BE2C (cell line): ENCODE data around the gene CATSPERZ.
"Not testable (repeated sequence)": the region's sequence is repeated elsewhere in the genome, so short reads cannot be mapped to it uniquely, and the experiment has no call there.

Experiments used
- DNase-seq: peaks from one replicate; pipeline ENCODE4 v3.0.0-alpha.2; 2020
- H3K27me3 ChIP-seq: fragments of 250-450 bp; sonication (Bioruptor Pico); 2 replicates; pipeline ENCODE4 v1.5.1; 2020; ENCODE audit warnings: mild to moderate bottlenecking
- H3K36me3 ChIP-seq: fragments of 250-450 bp; sonication (Bioruptor Pico); 2 replicates; pipeline ENCODE4 v1.5.1; 2020; ENCODE audit warnings: mild to moderate bottlenecking
- H3K4me1 ChIP-seq: fragments of 250-450 bp; sonication (Bioruptor Pico); 2 replicates; pipeline ENCODE4 v1.5.1; 2020
- H3K4me3 ChIP-seq: 2 replicates; pipeline ENCODE4 v1.5.1; 2011; ENCODE audit warnings: low read depth, low read length
- H3K9me3 ChIP-seq: fragments of 250-450 bp; sonication (Bioruptor Pico); 2 replicates; pipeline ENCODE4 v1.5.1; 2020
- TF ChIP-seq, protein P1 (sequence below): IDR thresholded peaks from 2 replicates; pipeline ENCODE4 v1.5.1; 2012; ENCODE audit warnings: mild to moderate bottlenecking, low read depth, low read length

Gene CATSPERZ

DNA sequence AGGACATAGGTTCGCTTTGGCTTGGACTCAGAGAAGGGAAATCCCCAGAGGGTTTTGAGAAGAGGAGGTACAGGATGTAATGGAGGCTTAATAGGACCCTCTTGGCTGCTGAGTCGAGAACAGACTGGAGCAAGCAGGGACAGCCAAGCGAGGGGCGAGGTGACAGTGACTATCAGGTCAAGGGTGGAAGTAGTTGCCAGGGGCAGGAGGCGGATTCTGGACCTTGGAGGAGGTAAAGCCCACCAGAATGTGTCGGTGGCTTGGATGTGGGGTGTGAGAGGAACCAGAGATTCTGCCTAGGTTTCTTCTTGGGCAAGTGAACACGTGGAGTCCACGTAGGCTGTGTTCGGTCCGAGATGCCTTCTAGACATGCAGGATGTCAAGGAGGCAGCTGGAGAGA lies 12.8 kb downstream of the CATSPERZ start:
- TF ChIP-seq, protein P1, sequence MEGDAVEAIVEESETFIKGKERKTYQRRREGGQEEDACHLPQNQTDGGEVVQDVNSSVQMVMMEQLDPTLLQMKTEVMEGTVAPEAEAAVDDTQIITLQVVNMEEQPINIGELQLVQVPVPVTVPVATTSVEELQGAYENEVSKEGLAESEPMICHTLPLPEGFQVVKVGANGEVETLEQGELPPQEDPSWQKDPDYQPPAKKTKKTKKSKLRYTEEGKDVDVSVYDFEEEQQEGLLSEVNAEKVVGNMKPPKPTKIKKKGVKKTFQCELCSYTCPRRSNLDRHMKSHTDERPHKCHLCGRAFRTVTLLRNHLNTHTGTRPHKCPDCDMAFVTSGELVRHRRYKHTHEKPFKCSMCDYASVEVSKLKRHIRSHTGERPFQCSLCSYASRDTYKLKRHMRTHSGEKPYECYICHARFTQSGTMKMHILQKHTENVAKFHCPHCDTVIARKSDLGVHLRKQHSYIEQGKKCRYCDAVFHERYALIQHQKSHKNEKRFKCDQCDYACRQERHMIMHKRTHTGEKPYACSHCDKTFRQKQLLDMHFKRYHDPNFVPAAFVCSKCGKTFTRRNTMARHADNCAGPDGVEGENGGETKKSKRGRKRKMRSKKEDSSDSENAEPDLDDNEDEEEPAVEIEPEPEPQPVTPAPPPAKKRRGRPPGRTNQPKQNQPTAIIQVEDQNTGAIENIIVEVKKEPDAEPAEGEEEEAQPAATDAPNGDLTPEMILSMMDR = no peak
- H3K27me3 ChIP-seq = no peaks in the 10 kb centered on the region
- H3K36me3 ChIP-seq = 0 out of 2 replicates have a peak, but pooled peaks cover 6% of the 10 kb centered on the region
- no peaks in the 10 kb centered on the region for H3K4me1 ChIP-seq
- H3K9me3 ChIP-seq = no peaks in the 10 kb centered on the region
- DNase-seq = no peak
- H3K4me3 ChIP-seq = no peak overlapping the region

DNA sequence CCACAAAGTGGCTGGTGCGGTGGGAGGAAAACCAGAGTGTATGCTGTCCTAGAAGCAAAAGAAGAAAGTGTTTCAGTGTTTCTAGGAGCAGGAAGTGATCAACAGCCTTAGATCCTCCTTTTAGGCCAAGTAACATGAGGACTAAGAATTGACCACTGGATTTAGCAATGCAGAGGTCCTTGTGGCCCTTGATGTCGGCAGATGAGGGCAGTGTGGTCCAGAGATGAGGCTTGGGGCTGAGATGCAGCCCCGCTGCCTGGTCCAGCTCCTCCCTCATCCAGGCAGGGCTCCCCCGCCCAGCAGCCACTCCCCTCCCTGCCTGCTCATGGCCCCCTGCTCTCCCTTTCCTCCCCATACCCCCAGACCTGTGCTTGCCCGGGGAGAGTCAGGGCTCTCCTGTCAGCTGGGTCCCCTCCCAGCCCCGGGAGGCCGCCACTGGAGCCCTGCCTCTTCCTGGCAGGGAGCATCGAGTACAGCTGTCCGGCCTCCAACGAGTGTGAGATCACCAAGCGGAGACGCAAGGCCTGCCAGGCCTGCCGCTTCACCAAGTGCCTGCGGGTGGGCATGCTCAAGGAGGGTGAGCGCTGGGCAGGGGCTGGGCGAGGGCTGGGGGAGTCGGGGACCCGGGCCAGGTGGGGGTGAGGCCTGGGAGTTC lies 13.5 kb downstream of the CATSPERZ start:
- no peaks in the 10 kb centered on the region for H3K4me1 ChIP-seq
- DNase-seq = no peak
- no peak overlapping the region for H3K4me3 ChIP-seq
- no peaks in the 10 kb centered on the region for H3K9me3 ChIP-seq
- 0 out of 2 replicates have a peak, but pooled peaks cover 6% of the 10 kb centered on the region for H3K36me3 ChIP-seq
- TF ChIP-seq, protein P1 = no peak
- H3K27me3 ChIP-seq = no peaks in the 10 kb centered on the region

DNA sequence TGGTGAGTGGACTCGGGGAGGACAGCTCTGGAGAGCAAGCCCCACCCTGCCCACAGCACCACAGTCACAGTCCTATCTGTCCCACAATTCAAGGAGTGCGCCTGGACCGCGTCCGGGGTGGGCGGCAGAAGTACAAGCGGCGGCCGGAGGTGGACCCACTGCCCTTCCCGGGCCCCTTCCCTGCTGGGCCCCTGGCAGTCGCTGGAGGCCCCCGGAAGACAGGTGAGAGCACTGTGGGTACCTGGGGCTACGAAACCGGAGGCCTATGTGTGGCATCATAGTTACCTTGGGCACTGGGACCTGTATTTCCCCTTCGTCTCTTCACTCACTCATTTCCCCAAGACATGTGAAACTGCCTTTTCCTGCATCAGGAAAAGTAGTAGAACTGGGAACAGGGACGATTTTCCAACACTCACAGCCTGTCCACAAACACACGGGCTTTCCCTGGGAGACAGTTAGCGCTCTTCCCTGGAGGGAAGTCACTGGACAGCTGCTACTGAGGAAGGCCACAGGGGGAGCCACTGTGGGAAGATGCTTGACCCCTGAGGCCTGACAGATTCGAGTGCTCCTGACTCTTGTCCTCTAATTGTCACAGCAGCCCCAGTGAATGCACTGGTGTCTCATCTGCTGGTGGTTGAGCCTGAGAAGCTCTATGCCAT lies 14.1 kb downstream of the CATSPERZ start:
- no peak overlapping the region for H3K4me3 ChIP-seq
- no peaks in the 10 kb centered on the region for H3K9me3 ChIP-seq
- TF ChIP-seq, protein P1 = 0 out of 2 replicates have a peak, but pooled peaks have one; percentile 19
- H3K27me3 ChIP-seq = no peaks in the 10 kb centered on the region
- 0 out of 2 replicates have a peak, but pooled peaks cover 6% of the 10 kb centered on the region for H3K36me3 ChIP-seq
- no peaks in the 10 kb centered on the region for H3K4me1 ChIP-seq
- DNase-seq = no peak

DNA sequence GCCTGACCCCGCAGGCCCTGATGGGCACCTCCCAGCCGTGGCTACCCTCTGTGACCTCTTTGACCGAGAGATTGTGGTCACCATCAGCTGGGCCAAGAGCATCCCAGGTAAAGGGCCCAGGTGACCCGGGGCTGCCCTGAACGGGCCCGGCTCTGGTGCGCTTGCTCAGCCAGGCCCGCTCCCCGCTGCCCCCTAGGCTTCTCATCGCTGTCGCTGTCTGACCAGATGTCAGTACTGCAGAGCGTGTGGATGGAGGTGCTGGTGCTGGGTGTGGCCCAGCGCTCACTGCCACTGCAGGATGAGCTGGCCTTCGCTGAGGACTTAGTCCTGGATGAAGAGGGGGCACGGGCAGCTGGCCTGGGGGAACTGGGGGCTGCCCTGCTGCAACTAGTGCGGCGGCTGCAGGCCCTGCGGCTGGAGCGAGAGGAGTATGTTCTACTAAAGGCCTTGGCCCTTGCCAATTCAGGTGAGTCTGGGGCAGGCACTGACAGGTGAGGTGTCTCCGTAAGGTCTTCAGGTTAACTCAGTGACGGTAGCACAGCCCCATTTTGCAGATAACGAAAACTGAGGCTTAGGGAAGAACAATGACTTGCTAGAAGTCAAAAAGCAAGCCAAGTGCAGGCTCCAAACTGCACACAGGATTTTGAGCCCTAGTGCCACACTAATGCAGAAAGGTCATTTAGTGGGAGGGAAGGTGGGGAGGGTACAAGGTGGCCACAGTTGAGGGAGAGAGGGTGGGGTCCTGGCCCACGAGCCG lies 14.8 kb downstream of the CATSPERZ start:
- H3K36me3 ChIP-seq = 0 out of 2 replicates have a peak, but pooled peaks cover 6% of the 10 kb centered on the region
- DNase-seq = no peak
- H3K27me3 ChIP-seq = no peaks in the 10 kb centered on the region
- no peaks in the 10 kb centered on the region for H3K9me3 ChIP-seq
- no peak overlapping the region for H3K4me3 ChIP-seq
- H3K4me1 ChIP-seq = no peaks in the 10 kb centered on the region
- TF ChIP-seq, protein P1 = no peak

DNA sequence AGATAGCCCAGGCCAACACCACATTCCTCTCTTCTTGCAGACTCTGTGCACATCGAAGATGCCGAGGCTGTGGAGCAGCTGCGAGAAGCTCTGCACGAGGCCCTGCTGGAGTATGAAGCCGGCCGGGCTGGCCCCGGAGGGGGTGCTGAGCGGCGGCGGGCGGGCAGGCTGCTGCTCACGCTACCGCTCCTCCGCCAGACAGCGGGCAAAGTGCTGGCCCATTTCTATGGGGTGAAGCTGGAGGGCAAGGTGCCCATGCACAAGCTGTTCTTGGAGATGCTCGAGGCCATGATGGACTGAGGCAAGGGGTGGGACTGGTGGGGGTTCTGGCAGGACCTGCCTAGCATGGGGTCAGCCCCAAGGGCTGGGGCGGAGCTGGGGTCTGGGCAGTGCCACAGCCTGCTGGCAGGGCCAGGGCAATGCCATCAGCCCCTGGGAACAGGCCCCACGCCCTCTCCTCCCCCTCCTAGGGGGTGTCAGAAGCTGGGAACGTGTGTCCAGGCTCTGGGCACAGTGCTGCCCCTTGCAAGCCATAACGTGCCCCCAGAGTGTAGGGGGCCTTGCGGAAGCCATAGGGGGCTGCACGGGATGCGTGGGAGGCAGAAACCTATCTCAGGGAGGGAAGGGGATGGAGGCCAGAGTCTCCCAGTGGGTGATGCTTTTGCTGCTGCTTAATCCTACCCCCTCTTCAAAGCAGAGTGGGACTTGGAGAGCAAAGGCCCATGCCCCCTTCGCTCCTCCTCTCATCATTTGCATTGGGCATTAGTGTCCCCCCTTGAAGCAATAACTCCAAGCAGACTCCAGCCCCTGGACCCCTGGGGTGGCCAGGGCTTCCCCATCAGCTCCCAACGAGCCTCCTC lies 15.7 kb downstream of the CATSPERZ start:
- not testable (repeated sequence) for H3K4me3 ChIP-seq, DNase-seq, H3K27me3 ChIP-seq, H3K36me3 ChIP-seq, H3K9me3 ChIP-seq, H3K4me1 ChIP-seq
